Upper lobe of left lung (tissue), 6 donors: ENCODE results near the gene SFMBT2. TPM values are rescaled to one million over a fixed set of nuclear protein-coding genes. Genes with fewer than 3 reads are reported as not detected.

Source experiments
- ATAC-seq, 2 donors: fragments of 200-7000 bp; cut with Tn5 transposase; one replicate each; pipeline ENCODE4 v1.9.1; 2022; ENCODE audit warnings: mild to moderate bottlenecking in 2 of 2, moderate library complexity in 2 of 2; ENCODE audit not compliant: low FRiP score in 2 of 2
- DNase-seq, 2 donors: peaks; one replicate each; pipeline ENCODE4 v3.0.0-alpha.2; 2019 to 2020
- H3K27ac ChIP-seq, 4 donors: fragments of 200-600 bp; sonication (generic); one replicate each; pipeline ENCODE4 v1.5.1; 2016 to 2019
- H3K27me3 ChIP-seq, 4 donors: fragments of 200-600 bp; sonication (generic); one replicate each; pipeline ENCODE4 v1.5.1; 2017 to 2019
- H3K36me3 ChIP-seq, 4 donors: fragments of 200-600 bp; sonication (generic); one replicate each; pipeline ENCODE4 v1.5.1; 2016 to 2019
- H3K4me1 ChIP-seq, 4 donors: fragments of 200-600 bp; sonication (generic); one replicate each; pipeline ENCODE4 v1.5.1; 2018 to 2019
- H3K4me3 ChIP-seq, 4 donors: fragments of 200-600 bp; sonication (generic); one replicate each; pipeline ENCODE4 v1.5.1; 2017 to 2019; ENCODE audit warnings: mild to moderate bottlenecking in 2 of 4, moderate library complexity in 1 of 4
- H3K9me3 ChIP-seq, 4 donors: fragments of 200-600 bp; sonication (generic); one replicate each; pipeline ENCODE4 v1.5.1; 2018 to 2019
- EP300 ChIP-seq, 4 donors: sonication (generic); formaldehyde crosslinking; IDR thresholded peaks; one replicate each; pipeline ENCODE4 v1.5.1; 2017; ENCODE audit warnings: antibody characterized with exemption in 4 of 4, control low read depth in 2 of 4
- POLR2A ChIP-seq, 4 donors: fragments of 450-650 bp; IDR thresholded peaks; one replicate each; pipeline ENCODE4 v1.5.1; 2016 to 2017; ENCODE audit warnings: antibody characterized with exemption in 4 of 4, mild to moderate bottlenecking in 2 of 4
- POLR2AphosphoS5 ChIP-seq, 2 donors: sonication (generic); formaldehyde crosslinking; IDR thresholded peaks; one replicate each; pipeline ENCODE4 v1.5.1; 2017; ENCODE audit warnings: antibody characterized with exemption in 2 of 2
- WGBS, 2 donors: methylation state at CpG; one replicate each; pipeline ENCODE4 v1.1.5; 2017 to 2018; 5-methylcytosine and 5-hydroxymethylcytosine counted together
- total RNA-seq, 6 donors: library from RNA; depleted of rRNA in 4 of 6; stranded (reverse); fragments of >200 nt in 4 of 6; gene quantifications; one replicate each; pipeline versions ENCODE4 v1.1.0 to v1.2.1, GENCODE V29; 2016 to 2021
- TF ChIP-seq, protein P1 (sequence below), 6 experiments: fragments of 450-650 bp in 4 of 6; fragments of 200-600 bp in 2 of 6; sonication (generic) in 2 of 6; IDR thresholded peaks; one replicate each; pipeline ENCODE4 v1.5.1; 2016 to 2019; ENCODE audit warnings: antibody characterized with exemption in 6 of 6
- donor health status: DM: no; HTN: no; CAD: no; lungs with moderate emphysema.
- donor health status: DM: no; HTN: yes; CAD: no; lungs with severe emphysema.

Gene SFMBT2
- total RNA-seq, 6 donors from 2014 or later = 6.2 to 14.6 (median 10.2) TPM

DNA sequence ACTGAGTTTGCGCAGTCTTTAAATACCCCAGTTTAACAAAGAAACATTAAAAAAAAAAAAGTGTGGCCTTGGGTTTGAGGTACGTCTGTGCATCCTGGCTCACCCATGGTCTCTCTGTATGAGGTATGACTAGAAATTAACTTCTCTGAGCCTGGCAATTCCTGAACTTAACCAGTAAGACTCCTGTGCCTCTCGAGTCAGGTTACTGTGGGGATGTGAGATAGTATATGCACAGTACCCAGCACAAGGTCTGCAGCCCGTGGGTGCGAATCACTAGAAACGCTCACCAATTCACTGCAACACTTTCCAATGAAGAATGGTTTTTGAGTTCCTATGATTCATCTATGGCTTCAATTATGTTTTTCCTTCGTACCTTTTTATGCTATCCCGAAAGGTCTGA, 149.9 kb downstream of the SFMBT2 start:
- TF ChIP-seq EP300 (IDR thresholded peaks at IDR 0.05) = no peak
- TF ChIP-seq POLR2AphosphoS5 (IDR thresholded peaks at IDR 0.05) = no peak
- no peak for TF ChIP-seq POLR2A (IDR thresholded peaks at IDR 0.05)
- TF ChIP-seq, protein P1, sequence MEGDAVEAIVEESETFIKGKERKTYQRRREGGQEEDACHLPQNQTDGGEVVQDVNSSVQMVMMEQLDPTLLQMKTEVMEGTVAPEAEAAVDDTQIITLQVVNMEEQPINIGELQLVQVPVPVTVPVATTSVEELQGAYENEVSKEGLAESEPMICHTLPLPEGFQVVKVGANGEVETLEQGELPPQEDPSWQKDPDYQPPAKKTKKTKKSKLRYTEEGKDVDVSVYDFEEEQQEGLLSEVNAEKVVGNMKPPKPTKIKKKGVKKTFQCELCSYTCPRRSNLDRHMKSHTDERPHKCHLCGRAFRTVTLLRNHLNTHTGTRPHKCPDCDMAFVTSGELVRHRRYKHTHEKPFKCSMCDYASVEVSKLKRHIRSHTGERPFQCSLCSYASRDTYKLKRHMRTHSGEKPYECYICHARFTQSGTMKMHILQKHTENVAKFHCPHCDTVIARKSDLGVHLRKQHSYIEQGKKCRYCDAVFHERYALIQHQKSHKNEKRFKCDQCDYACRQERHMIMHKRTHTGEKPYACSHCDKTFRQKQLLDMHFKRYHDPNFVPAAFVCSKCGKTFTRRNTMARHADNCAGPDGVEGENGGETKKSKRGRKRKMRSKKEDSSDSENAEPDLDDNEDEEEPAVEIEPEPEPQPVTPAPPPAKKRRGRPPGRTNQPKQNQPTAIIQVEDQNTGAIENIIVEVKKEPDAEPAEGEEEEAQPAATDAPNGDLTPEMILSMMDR (IDR thresholded peaks at IDR 0.05) = no peak
- ATAC-seq (peak in 1 of 2 donors; percentile 5), DNase-seq (no peak)
- Histone ChIP-seq H3K4me3 (no peak overlapping the region), H3K36me3 (no peaks in the 10 kb centered on the region), H3K9me3 (no peaks in the 10 kb centered on the region), H3K27me3 (no peaks in the 10 kb centered on the region), H3K27ac (no peak overlapping the region), H3K4me1 (peaks cover 9 to 18% (median 9%) of the 10 kb centered on the region in 4 donors)
- WGBS, 2 donors = 82 to 86% methylated on average over 8 of the region's 8 CpGs

DNA sequence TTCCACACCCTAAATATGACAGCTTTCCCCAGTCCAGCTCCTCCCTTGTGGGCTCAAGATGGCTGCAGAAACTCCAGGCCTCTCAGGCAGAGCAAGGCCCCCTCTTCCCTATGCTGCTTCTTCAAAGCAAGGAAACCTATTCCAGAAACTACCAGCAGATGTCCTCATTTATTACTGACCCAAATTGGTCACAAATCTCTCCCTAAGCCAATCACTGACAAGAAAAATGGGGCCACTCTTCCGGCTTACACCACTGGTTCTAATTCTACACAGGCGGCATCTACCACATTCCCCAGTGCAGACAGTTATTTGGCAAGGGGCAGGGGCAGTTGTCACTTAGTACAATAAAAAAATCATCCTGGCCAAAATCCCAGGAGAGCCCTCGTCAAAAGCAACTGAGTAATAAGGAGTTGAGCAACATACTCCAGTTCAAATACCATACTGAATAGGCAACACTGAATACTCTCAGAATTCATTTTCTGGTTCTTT, 150.4 kb downstream of the SFMBT2 start:
- no peaks in the 10 kb centered on the region for H3K36me3 ChIP-seq
- ATAC-seq = peak; percentile 90 to 91
- H3K4me3 ChIP-seq = no peak overlapping the region
- peak in 1 of 2 donors; percentile 55 for DNase-seq
- TF ChIP-seq, protein P1 (IDR thresholded peaks at IDR 0.05) = peak; percentile 55 to 76 (median 72)
- TF ChIP-seq POLR2A (IDR thresholded peaks at IDR 0.05) (no peak), POLR2AphosphoS5 (IDR thresholded peaks at IDR 0.05) (peak; percentile 39 to 59), EP300 (IDR thresholded peaks at IDR 0.05) (no peak)
- 2% methylated on average over 3 of the region's 3 CpGs for WGBS, 2 donors
- no peaks in the 10 kb centered on the region for H3K27me3 ChIP-seq
- peaks cover 9 to 18% (median 9%) of the 10 kb centered on the region in 4 donors for H3K4me1 ChIP-seq
- no peak overlapping the region for H3K27ac ChIP-seq
- no peaks in the 10 kb centered on the region for H3K9me3 ChIP-seq

DNA sequence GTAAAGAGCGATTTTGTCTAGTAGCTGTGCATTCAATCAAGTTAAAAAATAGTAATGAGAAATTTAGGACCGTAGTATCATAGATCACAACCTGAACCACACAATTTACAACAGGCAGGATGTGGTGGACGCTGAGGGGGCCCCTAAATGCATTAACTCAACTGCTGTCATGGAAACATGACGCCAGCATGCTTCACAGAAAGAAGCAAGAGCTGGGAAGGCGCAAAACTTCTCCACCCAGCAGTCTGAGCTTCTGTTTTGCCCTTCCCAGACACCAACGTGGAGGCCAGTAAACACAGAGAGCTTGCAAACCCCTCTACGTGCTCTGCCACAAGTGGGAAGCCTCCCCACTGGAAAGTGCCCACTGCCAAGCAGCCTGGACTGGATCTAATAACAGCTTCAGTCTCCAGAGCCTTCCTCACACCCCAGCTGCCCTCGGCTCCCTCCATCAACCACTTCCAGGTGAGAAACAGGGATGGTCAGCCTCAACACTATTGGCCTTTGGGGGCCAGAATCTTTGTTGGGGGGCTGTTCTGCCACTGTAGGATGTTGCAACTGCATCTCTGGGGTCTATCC, 151.8 kb downstream of the SFMBT2 start:
- WGBS, 2 donors = 58 to 72% methylated on average over 5 to 8 of the region's 8 CpGs
- ATAC-seq = no peak
- H3K27ac ChIP-seq = no peak overlapping the region
- no peaks in the 10 kb centered on the region for H3K9me3 ChIP-seq
- DNase-seq = no peak
- H3K4me3 ChIP-seq = no peak overlapping the region
- TF ChIP-seq EP300 (IDR thresholded peaks at IDR 0.05) (no peak), POLR2A (IDR thresholded peaks at IDR 0.05) (no peak), POLR2AphosphoS5 (IDR thresholded peaks at IDR 0.05) (no peak)
- TF ChIP-seq, protein P1 (IDR thresholded peaks at IDR 0.05) = no peak
- peaks cover 9 to 12% (median 9%) of the 10 kb centered on the region in 4 donors for H3K4me1 ChIP-seq
- H3K27me3 ChIP-seq = no peaks in the 10 kb centered on the region
- no peaks in the 10 kb centered on the region for H3K36me3 ChIP-seq

DNA sequence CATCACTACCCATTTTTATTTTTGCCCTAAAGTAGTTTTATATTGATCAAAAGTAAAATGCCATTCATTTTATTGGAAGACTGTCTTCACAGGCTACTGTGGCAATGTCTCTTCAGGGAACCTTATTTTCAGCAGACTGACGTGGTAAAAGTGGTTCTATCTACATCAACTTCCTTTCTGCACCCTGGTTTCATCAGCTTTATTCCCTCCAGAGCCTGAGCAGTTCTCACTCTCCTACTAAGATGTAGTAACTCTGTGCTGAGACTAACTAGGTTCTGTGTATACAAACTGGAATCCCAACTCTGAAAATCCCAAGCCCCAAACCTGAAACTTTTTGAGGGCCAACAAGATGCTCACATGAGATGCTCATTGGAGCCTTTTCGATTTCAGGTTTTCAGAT, 155.3 kb downstream of the SFMBT2 start:
- no peak for TF ChIP-seq EP300 (IDR thresholded peaks at IDR 0.05)
- Histone ChIP-seq H3K4me1 (peaks cover under 1 to 12% (median 6%) of the 10 kb centered on the region in 4 donors), H3K27me3 (no peaks in the 10 kb centered on the region), H3K27ac (no peak overlapping the region), H3K9me3 (no peaks in the 10 kb centered on the region), H3K36me3 (no peaks in the 10 kb centered on the region), H3K4me3 (no peak overlapping the region)
- DNase-seq = no peak
- WGBS, 2 donors = 74 to 75% methylated on average over 2 of the region's 2 CpGs
- ATAC-seq = no peak

DNA sequence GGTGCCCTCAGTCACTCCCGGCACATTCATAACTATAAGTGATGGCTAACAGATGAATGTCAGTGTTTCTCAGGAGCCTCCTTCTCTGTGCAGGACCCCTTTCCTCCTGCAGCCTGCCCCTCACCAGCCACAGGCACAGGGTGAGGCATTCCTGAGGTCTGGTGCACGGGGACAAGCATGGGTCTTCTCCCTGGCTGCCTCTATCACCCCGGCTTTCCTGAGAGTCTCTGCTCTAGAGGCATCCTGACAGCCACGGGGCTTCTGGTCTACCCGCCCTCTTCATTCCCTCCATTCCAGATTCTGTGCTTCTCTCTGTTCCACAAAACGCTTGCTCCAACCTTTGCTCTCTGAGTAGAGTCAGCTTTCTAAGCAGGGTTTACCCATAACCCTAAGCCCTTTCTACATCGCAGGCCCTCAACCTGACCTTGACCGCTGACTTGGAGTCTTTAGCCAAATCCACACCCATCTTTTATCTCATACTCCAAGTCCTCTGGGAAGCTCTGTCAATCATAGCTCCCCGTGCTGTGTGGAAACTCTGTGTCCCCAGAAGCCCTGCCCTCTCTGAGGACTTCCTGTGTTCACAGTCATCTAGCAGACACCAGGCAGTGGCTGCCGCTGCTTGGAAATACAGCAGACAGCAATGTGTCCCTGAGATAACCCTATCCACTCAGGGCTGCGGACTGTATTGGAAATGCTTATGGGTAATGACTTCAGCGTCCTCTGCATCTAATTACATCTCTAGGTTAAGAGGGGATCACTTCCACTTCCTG, 159.0 kb downstream of the SFMBT2 start:
- Histone ChIP-seq H3K4me3 (no peak overlapping the region), H3K9me3 (no peaks in the 10 kb centered on the region), H3K36me3 (peaks cover 0 to 3% (median 0%) of the 10 kb centered on the region in 4 donors), H3K27ac (no peak overlapping the region), H3K27me3 (no peaks in the 10 kb centered on the region), H3K4me1 (peaks cover 0 to 9% (median 0%) of the 10 kb centered on the region in 4 donors)
- TF ChIP-seq POLR2AphosphoS5 (IDR thresholded peaks at IDR 0.05) = no peak
- WGBS, 2 donors = 78 to 85% methylated on average over 10 to 11 of the region's 12 CpGs
- no peak for DNase-seq
- ATAC-seq = no peak
